AG09309 (cell line): ENCODE results near the gene CBY2.
"Not testable (repeated sequence)": the region's sequence is repeated elsewhere in the genome, so short reads cannot be mapped to it uniquely, and the experiment has no call there.

Experiments
- DNase-seq: peaks from one replicate; pipeline ENCODE4 v3.0.0-alpha.2; 2010; ENCODE audit warnings: low read depth
- H3K4me3 ChIP-seq: 2 replicates; pipeline ENCODE4 v1.5.1; 2011; ENCODE audit warnings: mild to moderate bottlenecking, low read depth, low read length, moderate library complexity; ENCODE audit not compliant: control insufficient read depth
- TF ChIP-seq, protein P1 (sequence below): IDR thresholded peaks from 2 replicates; pipeline ENCODE4 v1.5.1; 2011; ENCODE audit warnings: mild to moderate bottlenecking, low read depth, low read length, inconsistent platforms; ENCODE audit not compliant: insufficient read depth, control insufficient read depth; ENCODE audit errors: missing control alignments

Gene CBY2

DNA sequence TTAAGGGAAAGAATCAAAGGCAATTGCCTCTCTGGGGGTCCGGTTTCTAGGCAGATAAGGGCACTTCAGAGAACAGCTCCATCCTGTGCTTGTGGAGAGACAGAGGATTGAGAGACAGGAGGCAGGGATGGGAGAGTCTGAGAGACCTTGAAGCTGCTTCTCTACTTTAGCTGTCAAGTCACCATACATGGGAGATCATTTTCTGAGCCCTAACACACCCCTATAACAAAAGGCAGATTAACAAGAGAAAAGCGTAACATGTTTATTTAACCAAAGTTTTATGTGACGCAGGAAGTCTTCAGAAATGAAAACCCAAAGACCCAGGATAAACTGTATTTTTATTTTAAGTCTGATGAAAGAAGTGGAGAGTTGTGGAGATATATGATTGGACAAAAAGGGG lies 48.4 kb downstream of the CBY2 start:
- TF ChIP-seq, protein P1, sequence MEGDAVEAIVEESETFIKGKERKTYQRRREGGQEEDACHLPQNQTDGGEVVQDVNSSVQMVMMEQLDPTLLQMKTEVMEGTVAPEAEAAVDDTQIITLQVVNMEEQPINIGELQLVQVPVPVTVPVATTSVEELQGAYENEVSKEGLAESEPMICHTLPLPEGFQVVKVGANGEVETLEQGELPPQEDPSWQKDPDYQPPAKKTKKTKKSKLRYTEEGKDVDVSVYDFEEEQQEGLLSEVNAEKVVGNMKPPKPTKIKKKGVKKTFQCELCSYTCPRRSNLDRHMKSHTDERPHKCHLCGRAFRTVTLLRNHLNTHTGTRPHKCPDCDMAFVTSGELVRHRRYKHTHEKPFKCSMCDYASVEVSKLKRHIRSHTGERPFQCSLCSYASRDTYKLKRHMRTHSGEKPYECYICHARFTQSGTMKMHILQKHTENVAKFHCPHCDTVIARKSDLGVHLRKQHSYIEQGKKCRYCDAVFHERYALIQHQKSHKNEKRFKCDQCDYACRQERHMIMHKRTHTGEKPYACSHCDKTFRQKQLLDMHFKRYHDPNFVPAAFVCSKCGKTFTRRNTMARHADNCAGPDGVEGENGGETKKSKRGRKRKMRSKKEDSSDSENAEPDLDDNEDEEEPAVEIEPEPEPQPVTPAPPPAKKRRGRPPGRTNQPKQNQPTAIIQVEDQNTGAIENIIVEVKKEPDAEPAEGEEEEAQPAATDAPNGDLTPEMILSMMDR, result no peak
- no peak for DNase-seq
- no peak overlapping the region for H3K4me3 ChIP-seq

DNA sequence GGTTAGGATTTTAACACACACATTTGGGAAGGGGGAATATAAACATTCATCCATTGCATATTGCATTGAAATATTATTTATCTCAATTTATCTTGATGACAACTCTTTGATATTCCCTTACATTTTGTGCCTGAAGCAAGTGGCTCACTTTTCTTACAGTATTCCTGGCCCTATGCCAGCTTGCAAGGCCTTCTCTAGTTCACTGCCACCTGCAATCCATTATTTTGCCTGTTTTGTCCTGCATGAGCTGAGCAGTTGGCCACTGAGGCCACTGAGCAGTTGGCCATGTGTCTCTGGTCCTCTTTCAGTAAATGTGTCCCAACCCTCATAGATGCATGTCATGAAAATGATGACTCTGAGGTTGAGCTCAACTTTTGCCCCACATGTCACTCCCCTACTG lies 49.8 kb downstream of the CBY2 start:
- no peak for DNase-seq
- TF ChIP-seq, protein P1, result no peak
- no peak overlapping the region for H3K4me3 ChIP-seq

DNA sequence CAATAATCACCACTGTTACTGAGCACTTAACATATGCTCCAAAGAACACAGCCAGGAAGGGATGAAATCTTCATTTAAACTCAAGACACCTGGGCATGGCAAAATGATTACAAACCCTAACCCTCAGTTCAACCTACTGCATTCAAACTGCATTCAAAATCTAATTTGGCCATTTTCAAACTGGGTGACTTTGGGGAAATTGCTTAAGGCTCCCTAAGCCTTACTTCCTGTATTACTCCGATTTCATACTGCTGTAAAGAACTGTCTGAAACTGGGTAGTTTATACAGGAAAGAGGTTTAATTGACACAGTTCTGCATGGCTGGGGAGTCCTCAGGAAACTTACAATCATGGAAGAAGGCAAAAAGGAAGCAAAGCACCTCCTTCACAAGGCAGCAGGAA lies 50.4 kb downstream of the CBY2 start:
- H3K4me3 ChIP-seq, result no peak overlapping the region
- TF ChIP-seq, protein P1, result no peak
- DNase-seq, result no peak

DNA sequence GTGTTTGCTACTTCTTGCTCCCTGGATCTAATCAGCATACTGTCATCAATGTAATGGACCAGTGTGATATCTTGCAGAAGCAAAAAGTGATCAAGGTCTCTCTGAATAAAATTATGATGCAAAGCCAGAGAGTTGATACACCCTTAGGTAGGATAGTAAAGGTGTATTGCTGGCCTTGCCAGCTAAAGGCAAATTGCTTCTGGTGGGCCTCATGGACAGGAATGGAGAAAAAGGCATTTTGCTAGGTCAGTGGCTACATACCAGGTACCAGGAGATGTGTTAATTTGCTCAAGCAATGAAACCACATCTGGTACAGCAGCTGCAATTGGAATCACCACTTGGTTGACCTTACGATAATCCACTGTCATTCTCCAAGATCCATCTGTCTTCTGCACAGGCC lies 54.4 kb downstream of the CBY2 start:
- H3K4me3 ChIP-seq, DNase-seq: not testable (repeated sequence)

DNA sequence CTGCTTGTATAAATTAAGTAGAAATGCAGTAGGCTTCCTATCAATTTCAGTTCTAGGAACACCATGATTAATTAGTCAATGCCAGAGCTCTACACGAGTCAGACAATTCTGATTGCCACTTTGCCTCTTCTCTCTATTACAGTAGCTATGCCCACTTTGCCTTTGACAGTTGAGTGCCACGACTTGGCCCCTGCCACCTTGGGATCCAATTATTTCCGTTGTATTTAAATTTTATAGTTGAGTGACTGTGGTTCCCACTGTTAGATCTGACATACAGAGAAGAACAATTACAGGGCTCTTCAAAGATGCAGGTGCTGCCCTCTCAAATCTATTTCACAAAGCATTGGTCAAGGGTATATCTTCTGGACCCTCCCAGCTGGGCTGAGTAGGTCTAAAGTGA lies 55.5 kb downstream of the CBY2 start:
- not testable (repeated sequence) for H3K4me3 ChIP-seq, DNase-seq

DNA sequence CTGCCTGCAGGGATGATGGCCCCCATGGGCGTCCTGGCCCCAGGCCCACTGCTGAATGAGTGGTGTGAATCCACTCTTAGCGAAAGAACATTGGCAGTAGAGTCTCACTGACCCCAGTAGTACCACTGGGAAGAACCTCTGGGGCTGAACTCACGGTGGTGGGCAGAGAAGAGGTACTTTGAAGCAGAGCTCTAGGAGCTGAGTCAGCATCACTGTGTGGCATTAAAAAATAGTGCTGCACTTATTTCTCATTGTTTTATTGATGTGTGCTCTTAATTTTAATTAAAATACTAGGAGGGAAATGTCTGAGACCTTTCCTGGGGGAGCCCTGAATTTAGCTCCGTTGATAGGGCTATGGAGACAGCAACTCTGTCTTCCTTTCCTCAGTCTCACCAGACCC lies 61.3 kb downstream of the CBY2 start:
- TF ChIP-seq, protein P1, result no peak
- no peak overlapping the region for H3K4me3 ChIP-seq
- DNase-seq, result no peak
